Hepatocyte (in vitro differentiated cells): Measurements from ENCODE around the gene RHAG. TPM values are rescaled to one million over a fixed set of nuclear protein-coding genes. Genes with fewer than 3 reads are reported as not detected.

Experiments
- DNase-seq: peaks from one replicate; pipeline ENCODE4 v3.0.0-alpha.2; 2016; ENCODE audit warnings: low spot score
- H2AFZ ChIP-seq: fragments of 200-600 bp; sonication (generic); 2 replicates; pipeline ENCODE4 v1.6.0; 2016; ENCODE audit warnings: antibody characterized with exemption, mild to moderate bottlenecking
- H3K27ac ChIP-seq: fragments of 200-600 bp; sonication (generic); 2 replicates; pipeline ENCODE4 v1.5.1; 2016; ENCODE audit warnings: mild to moderate bottlenecking
- H3K27me3 ChIP-seq: fragments of 200-600 bp; sonication (generic); 2 replicates; pipeline ENCODE4 v1.6.1; 2016
- H3K36me3 ChIP-seq: fragments of 200-600 bp; sonication (generic); replicated peaks from 2 replicates; pipeline ENCODE4 v1.5.1; 2016; ENCODE audit warnings: low read depth; ENCODE audit not compliant: insufficient read depth
- H3K4me1 ChIP-seq: fragments of 200-600 bp; sonication (generic); 2 replicates; pipeline ENCODE4 v1.5.1; 2016; ENCODE audit warnings: mild to moderate bottlenecking, moderate library complexity; ENCODE audit not compliant: insufficient read depth
- H3K4me2 ChIP-seq: fragments of 200-600 bp; sonication (generic); 2 replicates; pipeline ENCODE4 v1.6.0; 2016
- H3K4me3 ChIP-seq: fragments of 200-600 bp; sonication (generic); 2 replicates; pipeline ENCODE4 v1.5.1; 2016; ENCODE audit warnings: mild to moderate bottlenecking
- H3K79me2 ChIP-seq: fragments of 200-600 bp; sonication (generic); 2 replicates; pipeline ENCODE4 v1.6.0; 2017; ENCODE audit warnings: mild to moderate bottlenecking
- H3K9me2 ChIP-seq: fragments of 200-600 bp; sonication (generic); replicated peaks from 2 replicates; pipeline ENCODE4 v1.6.0; 2017; ENCODE audit warnings: mild to moderate bottlenecking; ENCODE audit not compliant: insufficient read depth
- H3K9me3 ChIP-seq: fragments of 200-600 bp; sonication (generic); 2 replicates; pipeline ENCODE4 v1.5.1; 2016; ENCODE audit warnings: low read depth, mild to moderate bottlenecking
- H4K20me1 ChIP-seq: fragments of 200-600 bp; sonication (generic); 2 replicates; pipeline ENCODE4 v1.6.0; 2016; ENCODE audit warnings: mild to moderate bottlenecking; ENCODE audit not compliant: insufficient read depth, poor library complexity, severe bottlenecking
- EZH2 ChIP-seq: fragments of 200-600 bp; sonication (generic); IDR thresholded peaks from 2 replicates; pipeline ENCODE4 v1.6.1; 2016; ENCODE audit warnings: antibody characterized with exemption, mild to moderate bottlenecking, borderline replicate concordance
- EZH2phosphoT487 ChIP-seq: fragments of 200-600 bp; sonication (generic); IDR thresholded peaks from one replicate; pipeline ENCODE4 v1.6.1; 2018; ENCODE audit warnings: antibody characterized with exemption, mild to moderate bottlenecking, low read depth, moderate library complexity; ENCODE audit not compliant: unreplicated experiment, severe bottlenecking
- WGBS: methylation state at CpG from one replicate; pipeline ENCODE4 v1.1.6; 2016; ENCODE audit warnings: low lambda C conversion rate; ENCODE audit errors: missing lambda C conversion rate; 5-methylcytosine and 5-hydroxymethylcytosine counted together
- polyA plus RNA-seq: library from polyadenylated mRNA; unstranded; fragments of >200 nt; fragmentation: Nextera tagmentation; extraction: Ambion mirVana; gene quantifications from 2 replicates; pipeline ENCODE4 v1.2.1, GENCODE V29; 2016
- total RNA-seq: library from RNA; depleted of rRNA; stranded (reverse); fragments of >200 nt; gene quantifications from 2 replicates; pipeline ENCODE4 v1.2.3, GENCODE V29; 2014
- TF ChIP-seq, protein P1 (sequence below): fragments of 200-600 bp; sonication (generic); IDR thresholded peaks from 2 replicates; pipeline ENCODE4 v1.5.1; 2016; ENCODE audit warnings: antibody characterized with exemption, mild to moderate bottlenecking; ENCODE audit not compliant: poor library complexity

Gene RHAG
- total and polyA plus RNA-seq, 2 experiments from 2014 or later = not detected

DNA sequence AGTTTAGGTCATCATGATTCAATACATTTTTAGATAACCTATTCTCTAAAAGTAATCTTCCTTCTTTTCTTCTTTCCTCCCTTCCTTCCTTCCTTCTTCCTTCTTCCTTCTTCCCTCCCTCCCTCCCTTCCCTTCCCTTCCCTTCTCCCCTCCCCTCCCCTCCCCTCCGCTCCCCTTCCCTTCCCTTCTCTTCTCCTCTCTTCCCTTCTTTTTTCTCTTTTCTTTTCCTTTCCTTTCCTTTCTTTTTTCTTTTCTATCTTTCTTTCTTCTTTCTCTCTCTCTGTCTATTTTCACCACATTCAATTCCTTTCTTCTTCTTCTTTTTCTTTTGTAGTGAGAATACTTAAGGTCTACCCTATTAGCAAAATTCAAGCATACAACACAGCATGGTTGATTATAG lies 17.3 kb upstream of the RHAG start:
- Histone ChIP-seq H4K20me1 (no peaks in the 10 kb centered on the region), H3K9me2 (no peaks in the 10 kb centered on the region), H3K4me3 (no peak overlapping the region), H3K4me1 (no peaks in the 10 kb centered on the region), H3K36me3 (no peaks in the 10 kb centered on the region), H3K27ac (no peak overlapping the region), H3K4me2 (no peak overlapping the region), H3K27me3 (no peaks in the 10 kb centered on the region), H3K9me3 (no peaks in the 10 kb centered on the region), H2AFZ (no peak overlapping the region), H3K79me2 (no peaks in the 10 kb centered on the region)
- TF ChIP-seq, protein P1, sequence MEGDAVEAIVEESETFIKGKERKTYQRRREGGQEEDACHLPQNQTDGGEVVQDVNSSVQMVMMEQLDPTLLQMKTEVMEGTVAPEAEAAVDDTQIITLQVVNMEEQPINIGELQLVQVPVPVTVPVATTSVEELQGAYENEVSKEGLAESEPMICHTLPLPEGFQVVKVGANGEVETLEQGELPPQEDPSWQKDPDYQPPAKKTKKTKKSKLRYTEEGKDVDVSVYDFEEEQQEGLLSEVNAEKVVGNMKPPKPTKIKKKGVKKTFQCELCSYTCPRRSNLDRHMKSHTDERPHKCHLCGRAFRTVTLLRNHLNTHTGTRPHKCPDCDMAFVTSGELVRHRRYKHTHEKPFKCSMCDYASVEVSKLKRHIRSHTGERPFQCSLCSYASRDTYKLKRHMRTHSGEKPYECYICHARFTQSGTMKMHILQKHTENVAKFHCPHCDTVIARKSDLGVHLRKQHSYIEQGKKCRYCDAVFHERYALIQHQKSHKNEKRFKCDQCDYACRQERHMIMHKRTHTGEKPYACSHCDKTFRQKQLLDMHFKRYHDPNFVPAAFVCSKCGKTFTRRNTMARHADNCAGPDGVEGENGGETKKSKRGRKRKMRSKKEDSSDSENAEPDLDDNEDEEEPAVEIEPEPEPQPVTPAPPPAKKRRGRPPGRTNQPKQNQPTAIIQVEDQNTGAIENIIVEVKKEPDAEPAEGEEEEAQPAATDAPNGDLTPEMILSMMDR = no peak
- TF ChIP-seq EZH2phosphoT487 (no peak), EZH2 (no peak)
- no CpG with 5 or more reads among the region's 1 CpG for WGBS
- DNase-seq = no peak

GRCh38 chr6:49653438-49653837 lies 16.8 kb upstream of the RHAG start:
- no peak overlapping the region for H2AFZ ChIP-seq
- TF ChIP-seq, protein P1 = no peak
- TF ChIP-seq EZH2 = no peak
- TF ChIP-seq EZH2phosphoT487 = no peak
- H3K27ac ChIP-seq = no peak overlapping the region
- H4K20me1 ChIP-seq = no peaks in the 10 kb centered on the region
- H3K36me3 ChIP-seq = no peaks in the 10 kb centered on the region
- H3K27me3 ChIP-seq = no peaks in the 10 kb centered on the region
- H3K4me2 ChIP-seq = no peak overlapping the region
- H3K79me2 ChIP-seq = no peaks in the 10 kb centered on the region
- DNase-seq = no peak
- no peaks in the 10 kb centered on the region for H3K9me2 ChIP-seq
- no peaks in the 10 kb centered on the region for H3K4me1 ChIP-seq
- H3K9me3 ChIP-seq = no peaks in the 10 kb centered on the region
- no peak overlapping the region for H3K4me3 ChIP-seq
- WGBS = 80% methylated on average over 2 of the region's 2 CpGs

DNA sequence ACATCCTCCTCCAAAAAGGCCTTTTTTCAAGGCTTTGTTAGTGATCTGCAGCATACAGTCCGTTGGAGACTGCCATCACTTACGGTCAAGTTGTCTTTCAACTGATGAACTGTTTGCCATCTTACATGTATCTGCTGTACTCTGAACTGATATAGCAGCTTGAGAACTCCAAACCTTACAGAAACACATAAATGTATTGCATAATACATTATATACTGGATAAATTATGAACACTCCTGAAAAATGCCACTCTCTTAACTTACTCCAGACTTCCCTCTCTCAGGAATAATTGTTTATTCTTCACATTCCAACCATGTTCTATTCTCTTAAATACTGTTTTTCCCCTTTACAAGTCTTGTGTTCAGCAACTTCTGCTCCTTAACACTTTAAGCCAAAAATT lies 14.6 kb upstream of the RHAG start:
- Histone ChIP-seq H2AFZ (no peak overlapping the region), H3K9me3 (no peaks in the 10 kb centered on the region), H3K27me3 (no peaks in the 10 kb centered on the region), H3K36me3 (no peaks in the 10 kb centered on the region), H4K20me1 (no peaks in the 10 kb centered on the region), H3K9me2 (no peaks in the 10 kb centered on the region), H3K4me3 (no peak overlapping the region), H3K79me2 (no peaks in the 10 kb centered on the region), H3K4me1 (no peaks in the 10 kb centered on the region), H3K4me2 (no peak overlapping the region), H3K27ac (no peak overlapping the region)
- TF ChIP-seq, protein P1 = no peak
- TF ChIP-seq EZH2phosphoT487 (no peak), EZH2 (no peak)
- WGBS = 95% methylated on average over 2 of the region's 2 CpGs
- DNase-seq = no peak

DNA sequence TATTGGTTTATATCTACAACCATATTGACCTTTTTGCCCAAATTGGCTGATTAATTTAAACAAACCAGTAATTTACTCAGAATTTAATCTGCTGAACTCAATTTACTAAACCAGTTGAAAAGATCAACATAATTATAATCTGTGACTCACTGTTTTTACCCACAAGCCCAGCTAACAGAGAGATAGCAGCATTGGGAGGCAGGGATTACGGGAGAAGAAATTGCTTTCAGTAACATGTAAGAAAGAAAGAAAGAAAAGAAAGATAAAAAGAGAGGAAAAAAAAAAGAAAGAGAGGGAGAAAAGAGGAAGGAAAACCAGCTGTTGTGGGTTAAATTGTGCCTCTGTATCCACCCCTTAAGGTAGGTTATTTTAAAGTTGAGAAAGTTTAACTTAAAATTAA lies 13.3 kb upstream of the RHAG start:
- Histone ChIP-seq H4K20me1 (no peaks in the 10 kb centered on the region), H3K36me3 (no peaks in the 10 kb centered on the region), H3K9me3 (no peaks in the 10 kb centered on the region), H3K79me2 (no peaks in the 10 kb centered on the region), H2AFZ (no peak overlapping the region), H3K27ac (no peak overlapping the region), H3K4me2 (no peak overlapping the region), H3K9me2 (no peaks in the 10 kb centered on the region), H3K4me1 (no peaks in the 10 kb centered on the region), H3K27me3 (no peaks in the 10 kb centered on the region), H3K4me3 (no peak overlapping the region)
- TF ChIP-seq EZH2phosphoT487 (no peak), EZH2 (no peak)
- TF ChIP-seq, protein P1 = no peak
- DNase-seq = no peak
- WGBS = 50% methylated on average over 1 of the region's 1 CpG
